GM12874 (cell line): ENCODE results near the gene CERS2.

Experiments used
- TF ChIP-seq, protein P1 (sequence below): IDR thresholded peaks from 2 replicates; pipeline ENCODE4 v1.5.1; 2011; ENCODE audit warnings: low read depth, mild to moderate bottlenecking, control low read depth, low read length, moderate library complexity; ENCODE audit not compliant: insufficient read depth

CERS2 gene

GRCh38 chr1:151002051-151002450, 27.4 kb upstream of the CERS2 start:
- TF ChIP-seq, protein P1, sequence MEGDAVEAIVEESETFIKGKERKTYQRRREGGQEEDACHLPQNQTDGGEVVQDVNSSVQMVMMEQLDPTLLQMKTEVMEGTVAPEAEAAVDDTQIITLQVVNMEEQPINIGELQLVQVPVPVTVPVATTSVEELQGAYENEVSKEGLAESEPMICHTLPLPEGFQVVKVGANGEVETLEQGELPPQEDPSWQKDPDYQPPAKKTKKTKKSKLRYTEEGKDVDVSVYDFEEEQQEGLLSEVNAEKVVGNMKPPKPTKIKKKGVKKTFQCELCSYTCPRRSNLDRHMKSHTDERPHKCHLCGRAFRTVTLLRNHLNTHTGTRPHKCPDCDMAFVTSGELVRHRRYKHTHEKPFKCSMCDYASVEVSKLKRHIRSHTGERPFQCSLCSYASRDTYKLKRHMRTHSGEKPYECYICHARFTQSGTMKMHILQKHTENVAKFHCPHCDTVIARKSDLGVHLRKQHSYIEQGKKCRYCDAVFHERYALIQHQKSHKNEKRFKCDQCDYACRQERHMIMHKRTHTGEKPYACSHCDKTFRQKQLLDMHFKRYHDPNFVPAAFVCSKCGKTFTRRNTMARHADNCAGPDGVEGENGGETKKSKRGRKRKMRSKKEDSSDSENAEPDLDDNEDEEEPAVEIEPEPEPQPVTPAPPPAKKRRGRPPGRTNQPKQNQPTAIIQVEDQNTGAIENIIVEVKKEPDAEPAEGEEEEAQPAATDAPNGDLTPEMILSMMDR: no peak

- TF ChIP-seq, protein P1: no peak
Observed at GRCh38 chr1:151001602-151002001, 27.0 kb upstream of the CERS2 start.

DNA sequence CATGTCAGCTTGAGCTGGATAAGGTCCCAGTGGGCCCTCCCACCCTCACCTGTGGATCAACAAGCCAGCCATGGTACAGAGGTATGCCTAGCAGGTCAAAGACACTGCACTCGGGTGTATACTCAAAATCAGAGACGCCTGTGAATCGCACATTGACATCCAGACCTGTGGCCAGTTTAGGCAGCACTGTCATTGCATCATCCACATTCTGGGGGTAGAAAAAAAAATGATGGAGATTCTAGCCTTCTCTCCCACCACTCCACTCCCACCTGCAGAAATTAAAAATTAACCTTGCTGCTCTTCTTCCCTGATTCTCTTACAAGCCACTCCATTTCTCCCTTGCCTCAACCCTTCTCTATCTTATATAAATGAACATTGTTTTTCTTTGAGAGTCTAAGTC, 25.8 kb upstream of the CERS2 start:
- TF ChIP-seq, protein P1: no peak

DNA sequence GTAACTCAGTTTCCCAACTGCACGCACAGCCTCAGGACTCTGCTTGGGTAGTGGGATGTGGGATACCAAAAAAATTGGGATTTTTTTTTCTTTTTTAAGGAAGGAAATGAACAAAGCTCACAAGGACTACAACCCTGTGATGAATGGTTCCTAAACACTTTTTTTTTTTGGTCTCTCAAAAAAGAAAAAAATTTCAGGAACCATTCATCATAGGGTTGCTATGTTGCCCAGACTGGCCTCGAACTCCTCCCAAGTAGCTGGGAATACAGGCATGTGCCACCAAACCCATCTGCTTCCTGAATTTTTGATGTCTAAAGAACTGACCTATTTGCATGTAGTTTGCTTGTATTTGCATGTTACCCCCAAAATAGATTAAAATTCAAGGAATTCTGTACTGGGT, 25.3 kb upstream of the CERS2 start:
- TF ChIP-seq, protein P1: no peak

- TF ChIP-seq, protein P1: no peak
Observed at GRCh38 chr1:150999051-150999674, 24.5 kb upstream of the CERS2 start.

DNA sequence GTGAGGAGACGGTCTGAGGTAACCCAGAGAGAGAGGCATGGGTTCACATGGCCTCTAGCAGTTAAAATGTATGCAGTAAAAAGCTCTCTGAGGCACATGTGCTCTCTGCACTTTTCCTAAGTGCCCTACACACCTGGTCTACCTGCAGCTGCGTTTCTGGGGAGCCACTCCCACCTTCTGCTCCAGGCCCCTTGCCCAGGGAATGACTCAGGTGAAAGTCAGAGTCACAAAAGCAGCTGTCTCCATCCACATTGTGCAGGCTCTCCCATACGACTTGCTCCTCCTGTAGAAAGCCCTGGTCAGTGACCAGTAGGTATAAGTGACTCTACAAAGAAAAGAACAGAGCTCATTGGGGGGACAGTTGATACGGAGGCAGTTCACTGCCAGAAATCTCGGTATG, 23.3 kb upstream of the CERS2 start:
- TF ChIP-seq, protein P1: no peak

DNA sequence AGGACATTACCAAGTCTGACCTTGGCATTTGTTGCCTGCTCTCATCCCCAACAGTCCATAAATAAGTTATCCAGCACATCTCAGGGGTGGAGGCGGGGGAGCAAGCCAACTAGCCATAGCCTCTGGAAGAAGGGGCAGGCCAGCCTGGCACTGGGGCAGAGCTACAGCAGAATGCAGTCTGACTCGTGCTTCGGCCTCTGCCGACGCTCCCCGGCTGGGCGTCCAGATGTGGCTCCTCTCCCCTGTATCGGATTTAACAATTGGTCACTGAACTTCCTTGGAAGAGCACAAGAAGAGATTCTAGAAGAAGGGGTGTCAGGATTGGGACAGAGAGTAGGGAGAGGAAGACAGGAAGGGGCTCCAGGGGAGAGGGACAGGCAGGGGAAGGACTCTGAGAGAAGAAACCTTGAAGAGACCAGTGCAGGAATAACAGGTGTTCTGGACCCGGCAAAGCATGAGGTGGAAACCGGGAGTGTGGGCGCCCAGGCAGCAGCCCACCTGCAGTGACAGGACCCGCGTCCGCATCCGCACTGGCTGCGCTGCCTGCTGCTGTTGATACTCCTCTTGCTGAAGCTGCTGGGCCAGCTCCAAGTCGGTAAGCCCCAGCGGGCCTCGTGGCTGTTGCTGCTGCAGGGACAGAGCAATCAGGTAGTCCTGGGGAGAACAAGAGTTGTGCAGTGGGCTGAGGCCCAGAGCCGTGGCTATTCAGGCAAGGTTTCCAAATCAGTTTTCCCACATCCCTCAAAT, 22.7 kb upstream of the CERS2 start:
- TF ChIP-seq, protein P1: no peak
